Left lung (tissue), 10 donors: ENCODE results near the gene PIGT. TPM values are rescaled to one million over a fixed set of nuclear protein-coding genes. Genes with fewer than 3 reads are reported as not detected.

Source experiments
- ATAC-seq: fragments of 200-7000 bp; cut with Tn5 transposase; one replicate; pipeline ENCODE4 v1.9.1; 2020; ENCODE audit warnings: moderate library complexity
- DNase-seq, 4 donors: peaks; one replicate each; pipeline ENCODE4 v3.0.0-alpha.2; 2013 to 2020
- H3K27ac ChIP-seq, 2 donors: fragments of 200-600 bp; sonication (generic) in 1 of 2; one replicate each; pipeline versions ENCODE4 v1.5.0 to v1.8.0; 2020 to 2021
- H3K27me3 ChIP-seq, 2 donors: fragments of 200-600 bp; sonication (generic) in 1 of 2; one replicate each; pipeline versions ENCODE4 v1.5.0 to v1.8.0; 2020 to 2021
- H3K36me3 ChIP-seq, 2 donors: fragments of 200-600 bp; sonication (generic) in 1 of 2; one replicate each; pipeline versions ENCODE4 v1.5.0 to v1.8.0; 2020 to 2021
- H3K4me1 ChIP-seq, 2 donors: fragments of 200-600 bp; one replicate each; pipeline ENCODE4 v1.8.0; 2021
- H3K4me3 ChIP-seq, 2 donors: fragments of 200-600 bp; sonication (generic) in 1 of 2; one replicate each; pipeline versions ENCODE4 v1.5.0 to v1.8.0; 2020 to 2021; ENCODE audit warnings: mild to moderate bottlenecking in 1 of 2
- H3K9me3 ChIP-seq, 2 donors: fragments of 200-600 bp; sonication (generic) in 1 of 2; one replicate each; pipeline versions ENCODE4 v1.5.0 to v1.8.0; 2020 to 2021
- CTCF ChIP-seq, 2 donors: fragments of 200-600 bp; sonication (generic) in 1 of 2; IDR thresholded peaks; one replicate each; pipeline versions ENCODE4 v1.5.0 to v1.8.0; 2021; ENCODE audit warnings: antibody characterized with exemption in 2 of 2
- intact Hi-C, 2 donors: fragments of 100-400 bp; cut with DNase I; formaldehyde crosslinking; loops; one replicate each; pipeline versions ENCODE4 v1.11.2 to v1.14.2; 2022
- polyA plus RNA-seq, 6 donors: library from polyadenylated mRNA; unstranded; fragments of 120-200 nt; gene quantifications; one replicate each; pipeline ENCODE4 v1.2.1, GENCODE V29; 2013; ENCODE audit not compliant: insufficient read length in 6 of 6
- total RNA-seq, 2 donors: library from RNA; stranded (reverse); fragmentation: NEBNext Ultra II Directional; extraction: Animal tissue kit (Norgen Biotek cat#: 25700); gene quantifications; one replicate each; pipeline ENCODE4 v1.2.1, GENCODE V29; 2021
- donor health status: DM: no; HTN: yes; CAD: no.
- donor health status: DM: no; HTN: no; CAD: no.

Gene PIGT
- total and polyA plus RNA-seq, 8 donors, result 72.8 to 96.7 (median 82.1) TPM

- intact Hi-C loops, result no loop called here
- DNase-seq (no peak), ATAC-seq (no peak)
- no peaks in the 10 kb centered on the region for H3K9me3 ChIP-seq
- H3K27me3 ChIP-seq, result no peaks in the 10 kb centered on the region
- no peaks in the 10 kb centered on the region for H3K4me1 ChIP-seq
- no peak overlapping the region for H3K27ac ChIP-seq
- H3K36me3 ChIP-seq, result no peaks in the 10 kb centered on the region
- no peak overlapping the region for H3K4me3 ChIP-seq
- no peak for TF ChIP-seq CTCF (IDR thresholded peaks at IDR 0.05)
Measured at GRCh38 chr20:45441746-45442145, 25.8 kb downstream of the PIGT start.

- H3K9me3 ChIP-seq, result no peaks in the 10 kb centered on the region
- H3K27ac ChIP-seq, result no peak overlapping the region
- intact Hi-C loops, result no loop called here
- TF ChIP-seq CTCF (IDR thresholded peaks at IDR 0.05), result no peak
- no peaks in the 10 kb centered on the region for H3K27me3 ChIP-seq
- no peaks in the 10 kb centered on the region for H3K4me1 ChIP-seq
- H3K36me3 ChIP-seq, result no peaks in the 10 kb centered on the region
- no peak overlapping the region for H3K4me3 ChIP-seq
- no peak for DNase-seq
- ATAC-seq, result no peak
Measured at GRCh38 chr20:45444050-45444449, 28.1 kb downstream of the PIGT start.

- intact Hi-C loops, result no loop called here
- H3K4me3 ChIP-seq, result no peak overlapping the region
- no peaks in the 10 kb centered on the region for H3K27me3 ChIP-seq
- H3K27ac ChIP-seq, result no peak overlapping the region
- no peaks in the 10 kb centered on the region for H3K36me3 ChIP-seq
- DNase-seq, result no peak
- peak; percentile 43 for ATAC-seq
- H3K9me3 ChIP-seq, result no peaks in the 10 kb centered on the region
- H3K4me1 ChIP-seq, result no peaks in the 10 kb centered on the region
- peak; percentile 19 to 48 for TF ChIP-seq CTCF (IDR thresholded peaks at IDR 0.05)
Measured at GRCh38 chr20:45445805-45446562, 30.0 kb downstream of the PIGT start.

- no peaks in the 10 kb centered on the region for H3K27me3 ChIP-seq
- no peak overlapping the region for H3K27ac ChIP-seq
- TF ChIP-seq CTCF (IDR thresholded peaks at IDR 0.05), result no peak
- no peak overlapping the region for H3K4me3 ChIP-seq
- ATAC-seq, result no peak
- DNase-seq, result no peak
- H3K4me1 ChIP-seq, result no peaks in the 10 kb centered on the region
- H3K36me3 ChIP-seq, result no peaks in the 10 kb centered on the region
- intact Hi-C loops, result no loop called here
- H3K9me3 ChIP-seq, result no peaks in the 10 kb centered on the region
Measured at GRCh38 chr20:45448270-45448669, 32.3 kb downstream of the PIGT start.

GRCh38 chr20:45449528-45449927 is 33.6 kb downstream of the PIGT start:
- ATAC-seq (no peak), DNase-seq (no peak)
- intact Hi-C loops, result no loop called here
- no peak for TF ChIP-seq CTCF (IDR thresholded peaks at IDR 0.05)
- Histone ChIP-seq H3K9me3 (no peaks in the 10 kb centered on the region), H3K4me1 (no peaks in the 10 kb centered on the region), H3K27me3 (no peaks in the 10 kb centered on the region), H3K27ac (no peak overlapping the region), H3K4me3 (no peak overlapping the region), H3K36me3 (no peaks in the 10 kb centered on the region)
